ELR (cell line): Measurements from ENCODE around the gene TNFRSF1A.
A peak's percentile ranks its signal among the peaks of the same experiment; 100 is the strongest.

Experiments
- DNase-seq: peaks from one replicate; pipeline ENCODE4 v3.0.0-alpha.2; 2015; ENCODE audit warnings: low read depth

Gene TNFRSF1A

GRCh38 chr12:6336889-6337853, 4.7 kb downstream of the TNFRSF1A start:
- peak; percentile 42 for DNase-seq

- DNase-seq, result peak; percentile 100
These were observed 5.6 kb downstream of the TNFRSF1A start for GRCh38 chr12:6336079-6336888.

GRCh38 chr12:6335451-6336078, 6.3 kb downstream of the TNFRSF1A start:
- DNase-seq, result peak; percentile 97

GRCh38 chr12:6334940-6335450, 6.9 kb downstream of the TNFRSF1A start:
- no peak for DNase-seq

GRCh38 chr12:6334359-6334758, 7.5 kb downstream of the TNFRSF1A start:
- DNase-seq, result no peak

- DNase-seq, result peak; percentile 99
These were observed 8.3 kb downstream of the TNFRSF1A start for GRCh38 chr12:6333566-6333965.

GRCh38 chr12:6333029-6333428, 8.8 kb downstream of the TNFRSF1A start:
- no peak for DNase-seq

- peak; percentile 98 for DNase-seq
These were observed 9.4 kb downstream of the TNFRSF1A start for GRCh38 chr12:6332459-6332858.

GRCh38 chr12:6330999-6331714, 10.7 kb downstream of the TNFRSF1A start:
- no peak for DNase-seq

GRCh38 chr12:6330192-6330591, 11.7 kb downstream of the TNFRSF1A start:
- no peak for DNase-seq

GRCh38 chr12:6329703-6330064, 12.2 kb downstream of the TNFRSF1A start:
- no peak for DNase-seq

GRCh38 chr12:6328945-6329702, 12.8 kb downstream of the TNFRSF1A start:
- DNase-seq, result no peak

GRCh38 chr12:6328045-6328779, 13.7 kb downstream of the TNFRSF1A start:
- no peak for DNase-seq

GRCh38 chr12:6327229-6328041, 14.4 kb downstream of the TNFRSF1A start:
- DNase-seq, result no peak

- peak; percentile 75 for DNase-seq
These were observed 15.3 kb downstream of the TNFRSF1A start for GRCh38 chr12:6326316-6327228.

GRCh38 chr12:6324936-6325750, 16.7 kb downstream of the TNFRSF1A start:
- no peak for DNase-seq

- no peak for DNase-seq
These were observed 17.7 kb downstream of the TNFRSF1A start for GRCh38 chr12:6323995-6324711.
